ENCODE measurements around the gene HNRNPA3. TPM values are rescaled to one million over a fixed set of nuclear protein-coding genes. Genes with fewer than 3 reads are reported as not detected.

Gene HNRNPA3
- total and polyA plus RNA-seq, 2 of the 13 experiments (the other 11 are each of a cell fraction or from before 2014, with no cell fraction given), result 73.3 to 97.7 TPM

DNA sequence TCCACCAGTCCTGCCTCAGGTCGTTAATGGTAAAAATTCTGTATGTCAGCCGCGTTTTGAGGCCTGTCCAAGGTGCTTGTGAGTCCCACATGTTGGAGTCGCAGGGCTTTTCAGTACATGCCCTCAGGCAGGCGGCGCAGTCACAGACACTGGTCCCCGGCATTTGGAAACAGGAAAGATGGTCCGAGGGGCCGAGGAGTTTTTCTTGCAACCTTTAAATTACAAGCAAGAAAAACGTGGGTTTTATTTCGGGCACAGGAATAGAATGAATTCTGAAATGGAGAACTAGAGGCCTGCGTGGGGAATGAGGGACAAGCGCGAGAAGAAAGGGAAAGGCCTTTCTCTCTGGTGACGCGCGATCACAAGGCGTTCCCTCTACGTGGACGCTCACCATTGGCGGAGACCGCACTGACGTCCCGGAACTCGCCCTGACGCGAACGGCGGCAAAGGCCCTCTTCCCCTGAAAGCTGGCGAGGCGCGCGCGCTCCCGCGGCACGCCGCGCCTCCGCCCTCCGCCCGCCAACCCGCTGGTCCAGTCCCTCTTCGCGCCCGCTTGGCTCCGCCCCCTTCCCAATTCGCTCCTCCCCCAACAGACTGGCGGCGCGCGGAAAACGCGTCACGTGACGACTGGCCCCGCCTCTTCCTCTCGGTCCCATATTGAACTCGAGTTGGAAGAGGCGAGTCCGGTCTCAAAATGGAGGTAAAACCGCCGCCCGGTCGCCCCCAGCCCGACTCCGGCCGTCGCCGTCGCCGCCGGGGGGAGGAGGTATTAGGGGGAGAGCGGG is at the start of gene HNRNPA3 (continued):
- no peak for TF ChIP-seq ZFP90 (CRISPR knock-in tag; IDR thresholded peaks at IDR 0.05; ENCODE audit: borderline replicate concordance)
- no peak for TF ChIP-seq ZNF713 (CRISPR knock-in tag; IDR thresholded peaks at IDR 0.05)
- TF ChIP-seq ZNF382 (CRISPR knock-in tag; IDR thresholded peaks at IDR 0.05; ENCODE audit: borderline replicate concordance), result no peak
- TF ChIP-seq, protein P1, sequence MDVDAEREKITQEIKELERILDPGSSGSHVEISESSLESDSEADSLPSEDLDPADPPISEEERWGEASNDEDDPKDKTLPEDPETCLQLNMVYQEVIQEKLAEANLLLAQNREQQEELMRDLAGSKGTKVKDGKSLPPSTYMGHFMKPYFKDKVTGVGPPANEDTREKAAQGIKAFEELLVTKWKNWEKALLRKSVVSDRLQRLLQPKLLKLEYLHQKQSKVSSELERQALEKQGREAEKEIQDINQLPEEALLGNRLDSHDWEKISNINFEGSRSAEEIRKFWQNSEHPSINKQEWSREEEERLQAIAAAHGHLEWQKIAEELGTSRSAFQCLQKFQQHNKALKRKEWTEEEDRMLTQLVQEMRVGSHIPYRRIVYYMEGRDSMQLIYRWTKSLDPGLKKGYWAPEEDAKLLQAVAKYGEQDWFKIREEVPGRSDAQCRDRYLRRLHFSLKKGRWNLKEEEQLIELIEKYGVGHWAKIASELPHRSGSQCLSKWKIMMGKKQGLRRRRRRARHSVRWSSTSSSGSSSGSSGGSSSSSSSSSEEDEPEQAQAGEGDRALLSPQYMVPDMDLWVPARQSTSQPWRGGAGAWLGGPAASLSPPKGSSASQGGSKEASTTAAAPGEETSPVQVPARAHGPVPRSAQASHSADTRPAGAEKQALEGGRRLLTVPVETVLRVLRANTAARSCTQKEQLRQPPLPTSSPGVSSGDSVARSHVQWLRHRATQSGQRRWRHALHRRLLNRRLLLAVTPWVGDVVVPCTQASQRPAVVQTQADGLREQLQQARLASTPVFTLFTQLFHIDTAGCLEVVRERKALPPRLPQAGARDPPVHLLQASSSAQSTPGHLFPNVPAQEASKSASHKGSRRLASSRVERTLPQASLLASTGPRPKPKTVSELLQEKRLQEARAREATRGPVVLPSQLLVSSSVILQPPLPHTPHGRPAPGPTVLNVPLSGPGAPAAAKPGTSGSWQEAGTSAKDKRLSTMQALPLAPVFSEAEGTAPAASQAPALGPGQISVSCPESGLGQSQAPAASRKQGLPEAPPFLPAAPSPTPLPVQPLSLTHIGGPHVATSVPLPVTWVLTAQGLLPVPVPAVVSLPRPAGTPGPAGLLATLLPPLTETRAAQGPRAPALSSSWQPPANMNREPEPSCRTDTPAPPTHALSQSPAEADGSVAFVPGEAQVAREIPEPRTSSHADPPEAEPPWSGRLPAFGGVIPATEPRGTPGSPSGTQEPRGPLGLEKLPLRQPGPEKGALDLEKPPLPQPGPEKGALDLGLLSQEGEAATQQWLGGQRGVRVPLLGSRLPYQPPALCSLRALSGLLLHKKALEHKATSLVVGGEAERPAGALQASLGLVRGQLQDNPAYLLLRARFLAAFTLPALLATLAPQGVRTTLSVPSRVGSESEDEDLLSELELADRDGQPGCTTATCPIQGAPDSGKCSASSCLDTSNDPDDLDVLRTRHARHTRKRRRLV (CRISPR knock-in tag; IDR thresholded peaks at IDR 0.05), result peak; percentile 56; the same call in 1 of the 2 replicates
- TF ChIP-seq NFKBIZ (CRISPR knock-in tag; IDR thresholded peaks at IDR 0.05), result no peak
- no peak for TF ChIP-seq MTA3 (CRISPR knock-in tag; IDR thresholded peaks at IDR 0.05)
- TF ChIP-seq ZNF879 (CRISPR knock-in tag; IDR thresholded peaks at IDR 0.05), result peak; percentile 29; the same call in 1 of the 2 replicates
- peak; percentile 67 for TF ChIP-seq PHF5A (CRISPR knock-in tag; IDR thresholded peaks at IDR 0.05; ENCODE audit: low read depth, unreplicated experiment)
- no peak for TF ChIP-seq FOXM1 (CRISPR knock-in tag; IDR thresholded peaks at IDR 0.05)
- no peak for TF ChIP-seq MATR3 (CRISPR knock-in tag; IDR thresholded peaks at IDR 0.05)
- peak; percentile 58; the same call in 1 of the 2 replicates for TF ChIP-seq SAFB2 (CRISPR knock-in tag; IDR thresholded peaks at IDR 0.05; ENCODE audit: borderline replicate concordance, low read depth)
- no peak for TF ChIP-seq ZNF343 (CRISPR knock-in tag; IDR thresholded peaks at IDR 0.05)
- TF ChIP-seq GATAD2A (CRISPR knock-in tag; IDR thresholded peaks at IDR 0.05), result peak; percentile 48
- TF ChIP-seq KLF12 (CRISPR knock-in tag; IDR thresholded peaks at IDR 0.05; ENCODE audit: borderline replicate concordance), result no peak
- peak; percentile 57; the same call in 1 of the 2 replicates for TF ChIP-seq ZNF317 (CRISPR knock-in tag; IDR thresholded peaks at IDR 0.05)
- peak; percentile 60; the same call in 1 of the 2 replicates for TF ChIP-seq ZBTB20 (CRISPR knock-in tag; IDR thresholded peaks at IDR 0.05; ENCODE audit: borderline replicate concordance, low read depth)
- peak; percentile 52; the same call in 1 of the 2 replicates for TF ChIP-seq ATF7-NPFF (CRISPR knock-in tag; IDR thresholded peaks at IDR 0.05; ENCODE audit: low read depth)
- TF ChIP-seq HNRNPLL (IDR thresholded peaks at IDR 0.05; ENCODE audit: low read depth, low read length, poor library complexity, severe bottlenecking), result peak; percentile 75
- TF ChIP-seq ZNF558 (CRISPR knock-in tag; IDR thresholded peaks at IDR 0.05; ENCODE audit: borderline replicate concordance), result peak; percentile 30; the same call in 1 of the 2 replicates
- TF ChIP-seq PAX8 (CRISPR knock-in tag; IDR thresholded peaks at IDR 0.05; ENCODE audit: borderline replicate concordance), result no peak
- peak; percentile 47; the same call in 1 of the 2 replicates for TF ChIP-seq EED (CRISPR knock-in tag; IDR thresholded peaks at IDR 0.05)
- peak; percentile 100 for TF ChIP-seq XBP1 (CRISPR knock-in tag; IDR thresholded peaks at IDR 0.05)
- TF ChIP-seq ZNF569 (CRISPR knock-in tag; IDR thresholded peaks at IDR 0.05; ENCODE audit: borderline replicate concordance), result no peak; the same call in 1 of the 2 replicates
- TF ChIP-seq, protein P2, sequence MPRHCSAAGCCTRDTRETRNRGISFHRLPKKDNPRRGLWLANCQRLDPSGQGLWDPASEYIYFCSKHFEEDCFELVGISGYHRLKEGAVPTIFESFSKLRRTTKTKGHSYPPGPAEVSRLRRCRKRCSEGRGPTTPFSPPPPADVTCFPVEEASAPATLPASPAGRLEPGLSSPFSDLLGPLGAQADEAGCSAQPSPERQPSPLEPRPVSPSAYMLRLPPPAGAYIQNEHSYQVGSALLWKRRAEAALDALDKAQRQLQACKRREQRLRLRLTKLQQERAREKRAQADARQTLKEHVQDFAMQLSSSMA (CRISPR knock-in tag; IDR thresholded peaks at IDR 0.05), result 0 out of 2 replicates have a peak, but pooled peaks have one; percentile 16

All from HepG2 (cell line).